Measurements from ENCODE around the gene LSM5. TPM values are rescaled to one million over a fixed set of nuclear protein-coding genes. Genes with fewer than 3 reads are reported as not detected.

Gene LSM5
- total RNA-seq, 4 donors from 2014 or later: 17.7 to 29.5 (median 21.3) TPM

- no peak for TF ChIP-seq CTCF (IDR thresholded peaks at IDR 0.05; ENCODE audit: low read depth)
These were observed 12.5 kb upstream of the LSM5 start for GRCh38 chr7:32502728-32503127.

GRCh38 chr7:32501522-32501921 lies 11.3 kb upstream of the LSM5 start:
- no peak for TF ChIP-seq CTCF (IDR thresholded peaks at IDR 0.05; ENCODE audit: low read depth)

- TF ChIP-seq CTCF (IDR thresholded peaks at IDR 0.05; ENCODE audit: low read depth): no peak
These were observed 10.8 kb upstream of the LSM5 start for GRCh38 chr7:32500922-32501341.

GRCh38 chr7:32496052-32496813 lies 6.1 kb upstream of the LSM5 start:
- no peak for TF ChIP-seq CTCF (IDR thresholded peaks at IDR 0.05; ENCODE audit: low read depth)

- no peak for TF ChIP-seq CTCF (IDR thresholded peaks at IDR 0.05; ENCODE audit: low read depth)
These were observed 5.3 kb upstream of the LSM5 start, which contains the start of gene AVL9 for GRCh38 chr7:32495298-32496051. AVL9 (plus strand) TSS chr7:32495489; CDS start chr7:32495710, 221 bp downstream.

- TF ChIP-seq CTCF (IDR thresholded peaks at IDR 0.05; ENCODE audit: low read depth): no peak
These were observed 4.7 kb upstream of the LSM5 start for GRCh38 chr7:32494946-32495297.

- TF ChIP-seq CTCF (IDR thresholded peaks at IDR 0.05; ENCODE audit: low read depth): no peak
These were observed 423 bp downstream of the LSM5 start for GRCh38 chr7:32489788-32490126.

Measured in subcutaneous adipose tissue (tissue), 4 donors.